ENCODE data around the gene AIP.

GRCh38 chr11:67453816-67454732, 28.8 kb upstream of the AIP start:
- TF ChIP-seq CTCF (IDR thresholded peaks at IDR 0.05) (no peak), POLR2A (IDR thresholded peaks at IDR 0.05) (no peak), EP300 (IDR thresholded peaks at IDR 0.05) (no peak)

Measured in ovary (tissue), 3 donors.